Caco-2 (cell line): ENCODE measurements around the gene TUBGCP6. TPM values are rescaled to one million over a fixed set of nuclear protein-coding genes. Genes with fewer than 3 reads are reported as not detected.

Experiments used
- BruUV-seq: library from RNA; stranded (reverse); fragments of 400-500 nt; replicated peaks from 2 replicates; lab custom pipeline; 2021; lab: Mats Ljungman, UMichigan
- CTCF ChIA-PET: fragments of 300-600 bp; sonication (Branson Sonifier 250); formaldehyde crosslinking; loops from one replicate; lab custom pipeline; 2022; ENCODE audit warnings: antibody characterized with exemption; lab: Charles Lee
- POLR2A ChIA-PET: fragments of 300-600 bp; sonication (Branson Sonifier 250); formaldehyde crosslinking; loops from one replicate; lab custom pipeline; 2022; ENCODE audit warnings: antibody characterized with exemption; lab: Charles Lee
- DNase-seq, 2 experiments: peaks; one replicate each; pipeline versions ENCODE4 v3.0.0 to v3.0.0-alpha.2; 2020 to 2022
- H3K27me3 ChIP-seq: replicated peaks from 2 replicates; pipeline ENCODE4 v1.6.0; 2011; ENCODE audit warnings: low read length; ENCODE audit not compliant: control insufficient read depth, insufficient read depth
- H3K36me3 ChIP-seq: 2 replicates; pipeline ENCODE4 v1.5.1; 2011; ENCODE audit warnings: low read length; ENCODE audit not compliant: control insufficient read depth, insufficient read depth
- H3K4me1 ChIP-seq: fragments of 250-450 bp; sonication (Bioruptor Pico); 2 replicates; pipeline ENCODE4 v1.5.1; 2020; ENCODE audit warnings: mild to moderate bottlenecking
- H3K4me3 ChIP-seq: 2 replicates; pipeline ENCODE4 v1.5.1; 2011; ENCODE audit warnings: low read depth, mild to moderate bottlenecking, control low read depth, low read length
- H3K9me3 ChIP-seq: fragments of 250-450 bp; sonication (Bioruptor Pico); 2 replicates; pipeline ENCODE4 v1.5.1; 2020; ENCODE audit warnings: mild to moderate bottlenecking, moderate library complexity
- H3K27ac Mint-ChIP-seq: one replicate; pipeline ENCODE4 v1.8.0; 2022; ENCODE audit warnings: mixed read lengths; ENCODE audit not compliant: unreplicated experiment
- H3K27me3 Mint-ChIP-seq: one replicate; pipeline ENCODE4 v1.8.0; 2022; ENCODE audit warnings: mixed read lengths; ENCODE audit not compliant: insufficient read depth, unreplicated experiment
- H3K36me3 Mint-ChIP-seq: one replicate; pipeline ENCODE4 v1.8.0; 2022; ENCODE audit warnings: mild to moderate bottlenecking, mixed read lengths; ENCODE audit not compliant: insufficient read depth, unreplicated experiment
- H3K4me1 Mint-ChIP-seq: one replicate; pipeline ENCODE4 v1.8.0; 2022; ENCODE audit warnings: low read depth, mixed read lengths; ENCODE audit not compliant: unreplicated experiment
- H3K4me3 Mint-ChIP-seq: one replicate; pipeline ENCODE4 v1.8.0; 2022; ENCODE audit warnings: mild to moderate bottlenecking, moderate library complexity, mixed read lengths; ENCODE audit not compliant: unreplicated experiment
- H3K9me3 Mint-ChIP-seq: one replicate; pipeline ENCODE4 v1.8.0; 2022; ENCODE audit warnings: mixed read lengths; ENCODE audit not compliant: unreplicated experiment
- CTCF ChIP-seq, 2 experiments: fragments of 200-600 bp in 1 of 2; IDR thresholded peaks; 1 replicate in 1 of 2; 2 replicates in 1 of 2; pipeline versions ENCODE4 v1.5.1 to v1.8.0; 2011 to 2022; ENCODE audit warnings: antibody characterized with exemption in 1 of 2, control low read depth in 1 of 2, inconsistent platforms in 1 of 2, low read depth in 1 of 2, low read length in 1 of 2, mild to moderate bottlenecking in 1 of 2, moderate library complexity in 1 of 2; ENCODE audit not compliant: insufficient read depth in 1 of 2, severe bottlenecking in 1 of 2, unreplicated experiment in 1 of 2
- intact Hi-C: fragments of 100-400 bp; cut with micrococcal nuclease; formaldehyde crosslinking; loops from one replicate; pipeline ENCODE4 v1.10.0; 2022; ENCODE audit not compliant: unreplicated experiment
- total RNA-seq: library from RNA; stranded (reverse); gene quantifications from 2 replicates; pipeline ENCODE4 v1.2.3, GENCODE V29; 2022

TUBGCP6 gene
- total RNA-seq, 1 experiment from 2014 or later, result 29.3 TPM

- TF ChIP-seq CTCF (IDR thresholded peaks at IDR 0.05; ENCODE audit: insufficient read depth in 1 of 2, low read depth in 1 of 2, low read length in 1 of 2, severe bottlenecking in 1 of 2, unreplicated experiment in 1 of 2), result no peak
- BruUV-seq, result no TSS peak
- no peaks in the 10 kb centered on the region for H3K9me3 ChIP-seq
- Mint-ChIP-seq H3K4me3 (no peak overlapping the region), H3K4me1 (no peaks in the 10 kb centered on the region), H3K27me3 (no peaks in the 10 kb centered on the region), H3K27ac (no peak overlapping the region), H3K36me3 (peaks cover 7% of the 10 kb centered on the region), H3K9me3 (no peaks in the 10 kb centered on the region)
- intact Hi-C loops, result no loop called here
- H3K4me1 ChIP-seq, result peaks cover 24% of the 10 kb centered on the region
- H3K36me3 ChIP-seq, result no peaks in the 10 kb centered on the region
- no peak for DNase-seq
- no peaks in the 10 kb centered on the region for H3K27me3 ChIP-seq
- CTCF ChIA-PET, result interaction anchor here (1.5 kb wide), 1 partner anchor 15 kb away, joined by 10 read pairs; the partner anchor contains the start of gene HDAC10
- H3K4me3 ChIP-seq, result no peak overlapping the region
- POLR2A ChIA-PET, result no interaction called here
Measured at GRCh38 chr22:50266994-50267393, 22.2 kb upstream of the TUBGCP6 start.

- Histone ChIP-seq H3K4me3 (no peak overlapping the region), H3K4me1 (peaks cover 14% of the 10 kb centered on the region; the same call in 1 of the 2 replicates), H3K9me3 (no peaks in the 10 kb centered on the region), H3K36me3 (no peaks in the 10 kb centered on the region), H3K27me3 (no peaks in the 10 kb centered on the region)
- CTCF ChIA-PET, result interaction anchor here (1.0 kb wide), 1 partner anchor 14 kb away, joined by 3 read pairs; the partner anchor contains the start of gene HDAC10
- Mint-ChIP-seq H3K4me1 (no peaks in the 10 kb centered on the region), H3K27me3 (no peaks in the 10 kb centered on the region), H3K36me3 (no peaks in the 10 kb centered on the region), H3K27ac (no peak overlapping the region), H3K4me3 (no peak overlapping the region), H3K9me3 (no peaks in the 10 kb centered on the region)
- no TSS peak for BruUV-seq
- POLR2A ChIA-PET, result no interaction called here
- intact Hi-C loops, result no loop called here
- no peak for TF ChIP-seq CTCF (IDR thresholded peaks at IDR 0.05; ENCODE audit: insufficient read depth in 1 of 2, low read depth in 1 of 2, low read length in 1 of 2, severe bottlenecking in 1 of 2, unreplicated experiment in 1 of 2)
- no peak for DNase-seq
Measured at GRCh38 chr22:50264946-50265669, 20.3 kb upstream of the TUBGCP6 start.

GRCh38 chr22:50264104-50264745, 19.4 kb upstream of the TUBGCP6 start:
- H3K4me1 ChIP-seq, result peaks cover 11% of the 10 kb centered on the region; the same call in 1 of the 2 replicates
- intact Hi-C loops, result no loop called here
- ChIA-PET POLR2A (no interaction called here), CTCF (no interaction called here)
- H3K36me3 Mint-ChIP-seq, result no peaks in the 10 kb centered on the region
- no peak overlapping the region for H3K4me3 Mint-ChIP-seq
- H3K9me3 Mint-ChIP-seq, result no peaks in the 10 kb centered on the region
- H3K4me1 Mint-ChIP-seq, result no peaks in the 10 kb centered on the region
- H3K27ac Mint-ChIP-seq, result no peak overlapping the region
- BruUV-seq, result no TSS peak
- no peaks in the 10 kb centered on the region for H3K9me3 ChIP-seq
- TF ChIP-seq CTCF (IDR thresholded peaks at IDR 0.05; ENCODE audit: insufficient read depth in 1 of 2, low read depth in 1 of 2, low read length in 1 of 2, severe bottlenecking in 1 of 2, unreplicated experiment in 1 of 2), result no peak
- no peaks in the 10 kb centered on the region for H3K27me3 Mint-ChIP-seq
- no peaks in the 10 kb centered on the region for H3K36me3 ChIP-seq
- no peak overlapping the region for H3K4me3 ChIP-seq
- no peak for DNase-seq
- no peaks in the 10 kb centered on the region for H3K27me3 ChIP-seq
